Measurements from ENCODE around the gene ACLY. TPM values are rescaled to one million over a fixed set of nuclear protein-coding genes. Genes with fewer than 3 reads are reported as not detected.

The ACLY gene
- total RNA-seq, 1 donor from 2014 or later, result 161 TPM

- no peaks in the 10 kb centered on the region for H3K27me3 Mint-ChIP-seq
- TF ChIP-seq, protein P1, sequence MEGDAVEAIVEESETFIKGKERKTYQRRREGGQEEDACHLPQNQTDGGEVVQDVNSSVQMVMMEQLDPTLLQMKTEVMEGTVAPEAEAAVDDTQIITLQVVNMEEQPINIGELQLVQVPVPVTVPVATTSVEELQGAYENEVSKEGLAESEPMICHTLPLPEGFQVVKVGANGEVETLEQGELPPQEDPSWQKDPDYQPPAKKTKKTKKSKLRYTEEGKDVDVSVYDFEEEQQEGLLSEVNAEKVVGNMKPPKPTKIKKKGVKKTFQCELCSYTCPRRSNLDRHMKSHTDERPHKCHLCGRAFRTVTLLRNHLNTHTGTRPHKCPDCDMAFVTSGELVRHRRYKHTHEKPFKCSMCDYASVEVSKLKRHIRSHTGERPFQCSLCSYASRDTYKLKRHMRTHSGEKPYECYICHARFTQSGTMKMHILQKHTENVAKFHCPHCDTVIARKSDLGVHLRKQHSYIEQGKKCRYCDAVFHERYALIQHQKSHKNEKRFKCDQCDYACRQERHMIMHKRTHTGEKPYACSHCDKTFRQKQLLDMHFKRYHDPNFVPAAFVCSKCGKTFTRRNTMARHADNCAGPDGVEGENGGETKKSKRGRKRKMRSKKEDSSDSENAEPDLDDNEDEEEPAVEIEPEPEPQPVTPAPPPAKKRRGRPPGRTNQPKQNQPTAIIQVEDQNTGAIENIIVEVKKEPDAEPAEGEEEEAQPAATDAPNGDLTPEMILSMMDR (conservative IDR thresholded peaks at IDR 0.05), result no peak
- no peak overlapping the region for H3K4me3 Mint-ChIP-seq
- H3K9me3 Mint-ChIP-seq, result no peaks in the 10 kb centered on the region
- no peaks in the 10 kb centered on the region for H3K4me1 Mint-ChIP-seq (ENCODE audit: unreplicated experiment)
- no peak overlapping the region for H3K27ac Mint-ChIP-seq
- no peaks in the 10 kb centered on the region for H3K36me3 Mint-ChIP-seq
- no peak for DNase-seq (ENCODE audit: extremely low spot score, unreplicated experiment)
These were observed 24.7 kb upstream of the ACLY start for GRCh38 chr17:41943492-41943891.

- DNase-seq (ENCODE audit: extremely low spot score, unreplicated experiment), result no peak
- Mint-ChIP-seq H3K27me3 (no peaks in the 10 kb centered on the region), H3K4me3 (no peak overlapping the region), H3K9me3 (no peaks in the 10 kb centered on the region), H3K36me3 (no peaks in the 10 kb centered on the region), H3K27ac (no peak overlapping the region), H3K4me1 (ENCODE audit: unreplicated experiment) (no peaks in the 10 kb centered on the region)
- TF ChIP-seq, protein P1 (conservative IDR thresholded peaks at IDR 0.05), result no peak
These were observed 24.0 kb upstream of the ACLY start for GRCh38 chr17:41942626-41943373.

- H3K36me3 Mint-ChIP-seq, result no peaks in the 10 kb centered on the region
These were observed 22.4 kb upstream of the ACLY start for GRCh38 chr17:41941168-41941567.

DNA sequence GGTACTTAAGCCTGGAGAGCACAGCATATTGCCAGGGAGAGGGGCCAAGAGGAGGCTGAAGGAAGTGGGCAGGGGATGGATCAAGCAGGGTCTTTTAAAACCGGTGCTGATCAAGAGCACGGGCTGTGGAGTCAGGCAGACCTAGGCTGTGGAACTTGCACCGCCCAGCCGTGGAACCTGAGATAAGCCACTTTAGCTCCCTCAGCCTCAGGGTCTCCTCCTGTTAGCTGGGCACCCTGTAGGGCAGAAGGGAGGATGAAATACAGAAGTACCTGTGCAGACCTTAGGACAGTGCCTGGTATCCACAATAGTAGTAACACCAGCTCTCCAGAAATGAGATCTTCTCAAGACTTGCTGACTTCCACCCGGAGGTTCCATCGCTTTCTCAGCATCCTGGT is 20.9 kb upstream of the ACLY start:
- H3K27me3 Mint-ChIP-seq, result no peaks in the 10 kb centered on the region
- no peak for DNase-seq (ENCODE audit: extremely low spot score, unreplicated experiment)
- H3K4me1 Mint-ChIP-seq (ENCODE audit: unreplicated experiment), result no peaks in the 10 kb centered on the region
- H3K9me3 Mint-ChIP-seq, result no peaks in the 10 kb centered on the region
- no peaks in the 10 kb centered on the region for H3K36me3 Mint-ChIP-seq
- H3K4me3 Mint-ChIP-seq, result no peak overlapping the region
- H3K27ac Mint-ChIP-seq, result no peak overlapping the region
- TF ChIP-seq, protein P1 (conservative IDR thresholded peaks at IDR 0.05), result no peak

More at GRCh38 chr17:41941168-41941567, 22.4 kb upstream of the ACLY start:
- no peak for DNase-seq (ENCODE audit: extremely low spot score, unreplicated experiment)
- TF ChIP-seq, protein P1 (conservative IDR thresholded peaks at IDR 0.05), result no peak
- Mint-ChIP-seq H3K27ac (peak overlapping the region; percentile 12), H3K27me3 (no peaks in the 10 kb centered on the region), H3K4me1 (ENCODE audit: unreplicated experiment) (no peaks in the 10 kb centered on the region), H3K9me3 (no peaks in the 10 kb centered on the region), H3K4me3 (no peak overlapping the region)

- Mint-ChIP-seq H3K27me3 (no peaks in the 10 kb centered on the region), H3K9me3 (no peaks in the 10 kb centered on the region), H3K27ac (no peak overlapping the region), H3K4me1 (ENCODE audit: unreplicated experiment) (no peaks in the 10 kb centered on the region), H3K36me3 (no peaks in the 10 kb centered on the region), H3K4me3 (no peak overlapping the region)
- no peak for DNase-seq (ENCODE audit: extremely low spot score, unreplicated experiment)
- TF ChIP-seq, protein P1 (conservative IDR thresholded peaks at IDR 0.05), result no peak
These were observed 20.4 kb upstream of the ACLY start for GRCh38 chr17:41939044-41939692.
